GM19455 (cell line): ENCODE measurements around the gene LATS1.
"Not testable (repeated sequence)": the region's sequence is repeated elsewhere in the genome, so short reads cannot be mapped to it uniquely, and the experiment has no call there.

Experiments
- ATAC-seq: cut with Tn5 transposase; IDR thresholded peaks from one replicate; pipeline ENCODE4 v1.9.1; 2021; ENCODE audit not compliant: unreplicated experiment

Gene LATS1

GRCh38 chr6:149717588-149718458 lies at the start of gene LATS1:
TSS of gene LATS1 (minus strand) at chr6:149718101. CDS start at chr6:149702126, 15,975 bp downstream.
- peak; percentile 91 for ATAC-seq

GRCh38 chr6:149766156-149766769 lies 48.4 kb upstream of the LATS1 start:
- ATAC-seq, result no peak

- no peak for ATAC-seq
Observed at GRCh38 chr6:149763866-149764265, 46.0 kb upstream of the LATS1 start.

- peak; percentile 95 for ATAC-seq
Observed at GRCh38 chr6:149761438-149761837, 43.5 kb upstream of the LATS1 start.

- no peak for ATAC-seq
Observed at GRCh38 chr6:149756261-149756636, 38.3 kb upstream of the LATS1 start.

- peak; percentile 71 for ATAC-seq
Observed at GRCh38 chr6:149755300-149756260, 37.7 kb upstream of the LATS1 start.

- ATAC-seq, result no peak
Observed at GRCh38 chr6:149754548-149754947, 36.6 kb upstream of the LATS1 start.

GRCh38 chr6:149753374-149753637 lies 35.4 kb upstream of the LATS1 start:
- not testable (repeated sequence) for ATAC-seq

GRCh38 chr6:149752600-149753373 lies 34.9 kb upstream of the LATS1 start:
- ATAC-seq, result no peak

GRCh38 chr6:149751920-149752319 lies 34.0 kb upstream of the LATS1 start:
- not testable (repeated sequence) for ATAC-seq

- ATAC-seq, result no peak
Observed at GRCh38 chr6:149751239-149751638, 33.3 kb upstream of the LATS1 start.

- peak; percentile 48 for ATAC-seq
Observed at GRCh38 chr6:149750136-149750609, 32.3 kb upstream of the LATS1 start.

GRCh38 chr6:149749594-149750135 lies 31.8 kb upstream of the LATS1 start, which contains the start of gene PCMT1:
TSS of gene PCMT1 (plus strand) at chr6:149749741. CDS start at chr6:149749902, 161 bp downstream.
- peak; percentile 83 for ATAC-seq

GRCh38 chr6:149749082-149749593 lies 31.2 kb upstream of the LATS1 start:
- ATAC-seq, result peak; percentile 2

- ATAC-seq, result peak; percentile 60
Observed at GRCh38 chr6:149746147-149746946, 28.4 kb upstream of the LATS1 start, which contains the start of gene NUP43. TSS of gene NUP43 (minus strand) at chr6:149746529. CDS start at chr6:149746495, 34 bp downstream.

GRCh38 chr6:149745252-149745651 lies 27.4 kb upstream of the LATS1 start:
- not testable (repeated sequence) for ATAC-seq

GRCh38 chr6:149734915-149735314 lies 17.0 kb upstream of the LATS1 start:
- no peak for ATAC-seq

GRCh38 chr6:149733089-149733720 lies 15.3 kb upstream of the LATS1 start:
- ATAC-seq, result no peak
